GM18498 (cell line): ENCODE measurements around the gene PPP1R3F.
"Not testable (repeated sequence)": the region's sequence is repeated elsewhere in the genome, so short reads cannot be mapped to it uniquely, and the experiment has no call there.

ENCODE experiments used
- ATAC-seq: cut with Tn5 transposase; IDR thresholded peaks from one replicate; pipeline ENCODE4 v1.9.1; 2021; ENCODE audit warnings: mild to moderate bottlenecking, moderate library complexity; ENCODE audit not compliant: unreplicated experiment

PPP1R3F gene

DNA sequence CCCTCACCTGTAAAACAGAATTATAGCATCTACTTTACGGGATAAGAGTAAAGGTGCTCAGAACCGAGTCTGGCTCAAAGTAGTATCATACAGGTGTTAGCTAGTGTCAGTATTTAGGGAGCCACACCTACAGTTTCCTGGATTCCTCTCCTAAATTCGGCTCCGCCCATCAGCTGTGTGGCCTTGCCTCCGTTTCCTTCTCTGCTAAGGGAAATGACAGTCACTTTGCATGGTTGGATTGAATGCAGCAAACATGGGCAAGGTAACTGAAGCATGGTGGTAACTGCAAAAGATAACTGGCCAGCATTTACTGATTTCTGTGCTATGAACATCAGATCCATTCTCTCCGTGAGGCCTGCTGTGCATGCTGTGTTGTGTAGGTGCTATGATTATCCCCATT is 2.8 kb downstream of the PPP1R3F start:
- no peak for ATAC-seq

DNA sequence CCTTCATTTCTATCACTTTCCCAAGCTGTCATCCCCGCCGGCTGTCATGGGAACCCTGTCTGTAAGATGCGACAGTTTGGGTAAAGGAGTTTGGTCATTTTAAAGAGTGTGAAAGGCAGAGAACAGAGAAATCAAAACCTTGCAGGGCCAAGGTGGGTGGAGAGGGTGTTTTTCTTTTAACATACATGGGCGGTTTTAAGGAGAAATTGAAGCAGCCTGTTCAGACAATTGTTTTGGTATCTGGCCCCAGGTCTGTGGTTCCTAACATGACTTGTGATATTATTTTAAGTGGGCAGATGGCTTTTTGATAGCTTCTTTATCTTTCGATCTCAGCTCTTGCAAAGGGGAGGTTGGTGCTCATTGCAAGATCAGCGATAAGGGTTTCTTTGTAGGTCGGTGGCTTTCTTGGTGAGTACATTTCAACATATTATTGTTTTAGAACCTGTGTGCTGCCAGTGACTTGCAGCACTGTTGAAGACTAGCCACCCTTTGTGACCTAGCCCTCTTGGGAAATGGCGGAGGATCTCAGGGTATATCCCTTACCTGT is 3.7 kb downstream of the PPP1R3F start:
- no peak for ATAC-seq

DNA sequence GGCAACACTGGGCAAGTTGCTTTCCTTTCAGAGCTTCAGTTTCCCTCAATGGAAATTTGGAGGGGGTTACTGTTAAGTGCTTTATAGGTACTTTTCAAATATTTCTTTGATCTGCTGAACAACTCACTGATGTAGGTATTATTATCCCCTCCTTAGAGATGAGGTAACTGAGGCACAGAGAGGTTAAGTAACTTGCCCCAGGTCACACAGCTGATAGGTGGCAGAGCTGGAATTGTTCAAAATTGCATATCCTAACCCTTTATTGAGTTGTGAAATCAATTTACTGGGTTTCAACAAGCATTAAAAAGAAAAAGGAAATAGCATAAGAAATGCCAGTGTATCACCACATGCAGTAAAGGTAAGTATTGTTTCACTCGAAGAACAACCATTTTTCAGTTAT is 6.6 kb downstream of the PPP1R3F start:
- ATAC-seq: no peak

DNA sequence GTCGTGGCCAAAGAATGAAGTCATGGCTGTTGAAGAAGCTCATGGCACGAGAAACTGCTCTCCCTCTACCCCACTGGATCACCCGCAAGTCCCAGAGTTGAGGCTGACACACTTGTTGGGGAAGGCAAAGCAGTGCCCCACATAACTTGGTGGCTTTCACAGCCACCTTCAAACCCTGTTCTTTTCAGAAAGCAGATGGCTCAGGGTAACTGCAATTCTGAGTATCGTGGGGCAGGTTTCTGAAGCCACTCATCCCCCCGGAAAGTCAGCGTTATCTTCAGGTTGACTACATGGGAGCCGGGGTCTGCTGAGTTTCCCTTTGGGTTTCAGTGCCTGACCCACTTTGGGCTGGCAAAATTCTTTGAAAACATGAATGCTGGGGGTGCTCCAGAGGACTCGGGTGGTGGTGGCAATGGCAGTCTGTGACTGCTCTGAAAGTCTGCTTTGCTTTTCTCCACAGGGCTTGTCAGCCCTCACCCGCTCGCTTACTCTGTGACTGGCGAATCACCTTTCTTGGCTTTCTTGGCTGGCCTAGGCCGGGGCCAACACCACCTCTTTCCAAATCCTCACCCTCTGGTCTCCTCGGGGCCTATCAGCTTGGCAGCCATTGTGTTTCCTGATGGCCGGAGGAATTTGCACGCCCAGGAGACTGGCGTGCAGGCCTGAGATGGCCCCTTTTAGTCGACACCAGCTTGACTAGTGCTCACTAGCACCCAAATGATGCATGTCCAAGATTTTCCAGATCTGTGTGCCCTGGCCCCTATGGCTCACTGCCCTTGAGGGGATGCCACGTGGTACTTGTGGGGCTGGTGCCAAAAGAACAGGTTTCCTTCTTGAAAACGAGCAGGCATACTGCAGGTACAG is 7.3 kb downstream of the PPP1R3F start:
- ATAC-seq: no peak

DNA sequence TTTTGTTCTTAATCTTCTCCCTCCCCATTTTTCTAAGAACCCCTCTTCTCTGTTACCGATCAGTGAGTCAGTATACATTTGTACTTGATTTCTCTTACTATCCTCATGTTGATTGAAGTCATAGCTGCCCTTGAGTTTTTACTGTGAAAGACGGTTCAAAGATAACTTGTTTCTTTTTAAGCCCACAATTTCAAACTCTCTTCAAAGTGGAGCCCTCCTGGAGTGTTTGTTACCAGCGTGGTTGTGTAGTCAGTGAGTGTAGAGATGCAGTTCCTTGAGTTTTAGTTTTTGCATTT is 7.9 kb downstream of the PPP1R3F start:
- no peak for ATAC-seq

DNA sequence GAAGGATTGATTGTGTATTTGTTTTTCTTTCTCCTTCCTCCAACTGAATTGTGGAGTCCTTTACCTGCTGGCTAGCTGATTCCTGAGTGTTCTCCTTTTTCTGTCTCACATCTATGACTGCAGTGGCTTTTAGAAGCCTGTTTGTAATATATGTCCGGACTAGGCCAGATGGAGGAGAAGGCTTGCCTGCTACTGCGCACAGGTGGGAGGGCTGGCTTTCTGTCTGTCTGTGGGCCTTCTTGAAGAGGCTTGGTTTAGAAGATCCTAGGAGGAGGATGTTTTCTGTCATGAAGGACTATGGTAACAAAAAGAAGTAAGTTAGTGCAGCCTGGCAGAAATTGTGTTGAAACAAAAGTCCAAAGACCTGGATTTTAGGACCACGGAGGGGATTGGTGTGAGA is 8.5 kb downstream of the PPP1R3F start:
- ATAC-seq: no peak

DNA sequence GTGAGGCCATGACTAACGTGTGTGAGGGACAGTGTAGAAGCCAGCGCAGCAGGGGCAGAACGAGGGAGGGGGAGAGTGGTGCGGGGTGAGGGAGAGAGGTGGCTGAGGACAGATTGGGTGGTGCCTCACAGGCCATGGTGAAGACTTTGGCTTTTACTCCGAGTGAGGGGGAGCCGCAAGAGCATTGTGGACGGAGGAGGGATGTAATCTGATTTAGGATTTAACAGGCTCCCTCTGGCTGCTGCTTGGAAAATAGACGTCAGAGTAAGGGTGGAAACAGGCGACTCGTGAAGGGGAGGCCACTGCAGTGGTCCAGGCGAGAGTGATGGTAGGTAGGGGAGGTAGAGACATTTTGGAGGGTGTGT is 13.0 kb downstream of the PPP1R3F start:
- no peak for ATAC-seq

DNA sequence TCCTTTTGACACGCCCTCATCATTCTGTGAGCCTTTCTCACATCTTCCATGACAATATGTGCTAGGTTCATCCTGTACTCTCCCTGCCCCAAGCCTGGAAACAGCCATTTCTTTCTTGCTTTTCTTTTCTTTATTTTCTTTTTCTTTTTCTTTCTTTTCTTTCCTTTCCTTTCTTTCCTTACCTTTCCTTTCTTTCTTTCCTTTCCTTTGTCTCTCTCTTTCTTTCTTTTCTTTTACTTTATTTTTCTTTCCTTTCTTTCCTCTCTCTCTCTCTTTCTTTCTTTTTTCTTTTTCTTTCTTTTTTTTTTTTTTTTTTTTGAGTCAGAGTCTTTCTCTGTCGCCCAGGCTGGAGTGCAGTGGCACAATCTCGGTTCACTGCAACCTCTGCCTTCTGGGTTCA is 14.6 kb downstream of the PPP1R3F start:
- ATAC-seq: no peak

DNA sequence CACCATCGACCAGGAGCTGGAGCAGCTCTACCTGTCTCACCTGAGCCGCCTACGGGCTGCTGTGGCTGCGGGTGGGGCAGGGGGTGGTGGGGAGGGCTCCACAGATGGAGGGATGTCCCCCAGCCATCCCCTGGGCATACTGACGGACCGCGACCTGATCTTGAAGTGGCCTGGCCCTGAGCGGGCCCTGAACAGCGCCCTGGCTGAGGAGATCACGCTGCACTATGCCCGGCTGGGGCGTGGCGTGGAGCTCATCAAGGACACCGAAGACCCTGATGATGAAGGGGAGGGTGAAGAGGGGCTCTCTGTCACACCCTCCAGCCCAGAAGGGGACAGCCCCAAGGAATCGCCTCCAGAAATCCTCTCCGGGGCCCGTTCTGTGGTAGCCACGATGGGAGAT is 16.5 kb downstream of the PPP1R3F start:
- no peak for ATAC-seq

DNA sequence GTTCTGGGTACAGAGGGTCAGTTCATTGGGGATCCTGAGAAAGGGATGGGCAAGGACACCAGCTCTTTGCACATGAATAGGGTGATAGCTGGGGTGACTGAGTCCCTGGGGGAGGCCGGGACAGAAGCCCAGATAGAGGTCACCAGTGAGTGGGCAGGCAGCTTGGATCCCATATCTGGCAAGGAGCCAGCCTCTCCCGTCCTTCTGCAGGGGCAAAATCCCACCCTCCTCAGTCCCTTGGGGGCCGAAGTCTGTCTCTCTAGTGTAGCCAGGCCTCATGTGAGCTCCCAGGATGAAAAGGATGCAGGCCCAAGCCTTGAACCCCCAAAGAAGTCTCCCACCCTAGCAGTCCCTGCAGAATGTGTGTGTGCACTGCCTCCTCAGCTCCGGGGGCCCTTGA is 17.0 kb downstream of the PPP1R3F start:
- no peak for ATAC-seq

DNA sequence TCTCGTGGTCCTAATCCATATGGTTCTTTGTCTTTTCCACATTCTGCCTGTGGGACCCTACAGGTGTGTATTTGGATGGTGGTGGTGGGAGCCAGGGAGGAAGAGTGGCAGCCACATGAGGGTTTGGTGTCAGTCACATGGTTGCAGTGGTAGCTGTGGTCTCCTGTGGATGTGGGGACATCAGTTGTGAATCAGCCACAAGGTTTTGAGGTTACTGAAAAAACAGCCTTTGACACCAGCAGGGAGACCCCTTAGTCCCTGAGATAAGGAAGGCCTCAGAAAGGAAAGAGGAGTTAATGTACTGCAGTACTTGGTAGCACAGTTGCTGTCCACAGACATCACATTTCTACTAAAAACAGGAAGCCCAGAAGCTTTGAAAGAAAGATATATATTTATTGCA is 18.1 kb downstream of the PPP1R3F start:
- no peak for ATAC-seq

DNA sequence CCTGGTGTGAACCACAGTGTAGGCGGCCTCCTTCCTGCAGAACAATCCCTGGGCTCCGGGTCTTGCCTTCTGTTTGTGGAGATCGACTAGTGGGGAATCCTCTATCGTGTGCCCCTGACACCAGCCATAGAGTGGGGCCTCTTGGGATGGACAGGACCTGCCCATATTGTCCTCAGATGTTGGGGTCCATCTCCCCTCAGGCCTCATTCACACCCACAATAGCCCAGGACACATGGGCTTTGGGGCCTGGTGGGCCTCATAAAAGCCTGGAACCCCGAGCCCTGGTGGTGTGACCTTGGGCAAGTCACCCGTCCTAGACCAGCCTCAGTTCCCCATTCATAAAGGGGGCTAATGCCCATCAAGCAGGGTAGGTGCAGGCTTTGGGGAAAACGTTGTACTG is 20.6 kb downstream of the PPP1R3F start:
- ATAC-seq: no peak

DNA sequence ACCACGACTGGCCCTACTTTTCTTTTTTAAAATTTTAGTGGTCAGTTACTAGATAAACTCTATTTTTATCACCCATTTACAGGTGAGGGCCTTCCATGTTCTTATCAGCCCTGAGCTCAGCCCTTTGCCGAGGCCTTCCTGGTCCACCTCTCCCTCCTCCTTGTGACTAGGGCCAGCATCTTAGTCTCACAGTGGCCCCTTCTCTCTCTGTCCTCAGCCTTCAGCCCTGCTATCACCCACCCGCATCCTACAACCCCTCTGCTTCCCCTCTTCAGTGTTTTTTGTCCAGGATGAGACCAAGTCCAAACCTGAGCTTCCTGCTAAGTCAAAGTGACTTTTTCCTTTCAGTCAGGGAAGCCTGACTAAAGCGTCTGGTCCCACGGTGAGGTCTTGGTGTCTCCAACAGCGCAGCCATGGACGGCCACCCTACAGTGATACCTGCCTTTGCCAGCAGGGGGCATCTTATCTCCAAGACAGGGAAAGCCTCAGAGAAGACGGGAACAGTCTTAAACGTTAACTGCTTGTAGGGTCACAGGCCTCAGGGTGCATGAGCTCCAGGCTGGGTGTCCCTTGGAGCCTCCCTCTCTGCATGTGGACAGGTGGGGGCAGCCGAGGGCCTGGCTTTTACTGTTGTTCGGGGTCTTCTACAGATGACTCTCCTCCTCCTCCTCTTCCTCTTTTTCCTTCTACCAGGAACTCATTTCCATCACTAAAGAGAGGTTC is 22.2 kb downstream of the PPP1R3F start:
- peak; percentile 57 for ATAC-seq

DNA sequence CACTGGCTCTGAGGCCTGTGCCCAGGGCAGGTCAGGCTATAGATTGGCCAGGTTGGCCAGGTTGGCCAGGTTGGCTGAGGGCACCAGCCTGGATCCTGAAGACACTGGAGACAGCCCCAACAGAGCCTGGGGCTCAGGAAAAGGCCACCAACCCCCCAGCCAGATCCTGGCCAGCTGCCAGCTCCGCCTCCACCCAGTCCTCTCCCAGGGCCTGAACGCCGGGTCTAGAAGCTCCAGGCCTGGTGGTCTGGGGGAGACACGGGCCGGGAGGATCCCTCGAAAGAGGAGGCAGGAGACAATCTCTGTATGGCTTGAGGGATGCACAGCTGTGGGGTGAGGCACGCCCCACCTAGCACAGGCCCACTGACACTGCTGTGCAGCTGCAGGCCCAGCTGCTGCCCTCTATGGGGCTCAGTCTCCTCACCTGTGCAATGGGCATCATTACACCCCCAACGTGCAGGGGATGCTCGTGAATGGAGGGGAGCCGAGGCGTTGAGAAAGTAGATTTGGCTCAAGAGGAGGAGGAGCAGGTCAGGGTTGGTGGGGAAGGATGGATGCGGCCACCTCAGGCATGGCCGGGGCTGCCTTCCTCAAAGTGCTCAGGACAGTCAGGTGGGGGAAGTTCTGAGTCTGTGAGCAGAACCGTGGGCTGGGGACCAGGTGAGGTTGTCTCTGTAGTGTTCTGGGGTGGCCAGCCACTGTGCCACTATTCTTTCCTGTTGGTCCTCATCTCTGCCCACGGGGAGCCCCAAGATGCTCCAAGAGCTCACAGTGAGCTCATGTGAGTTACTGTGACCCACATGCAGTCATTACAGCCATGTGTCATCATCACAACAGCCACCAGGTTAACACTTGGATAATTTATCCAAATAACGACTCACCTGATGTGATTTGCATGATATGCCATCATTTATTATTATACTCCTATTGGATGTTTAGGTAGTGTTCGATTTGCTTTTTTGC is 23.1 kb downstream of the PPP1R3F start:
- ATAC-seq: no peak

DNA sequence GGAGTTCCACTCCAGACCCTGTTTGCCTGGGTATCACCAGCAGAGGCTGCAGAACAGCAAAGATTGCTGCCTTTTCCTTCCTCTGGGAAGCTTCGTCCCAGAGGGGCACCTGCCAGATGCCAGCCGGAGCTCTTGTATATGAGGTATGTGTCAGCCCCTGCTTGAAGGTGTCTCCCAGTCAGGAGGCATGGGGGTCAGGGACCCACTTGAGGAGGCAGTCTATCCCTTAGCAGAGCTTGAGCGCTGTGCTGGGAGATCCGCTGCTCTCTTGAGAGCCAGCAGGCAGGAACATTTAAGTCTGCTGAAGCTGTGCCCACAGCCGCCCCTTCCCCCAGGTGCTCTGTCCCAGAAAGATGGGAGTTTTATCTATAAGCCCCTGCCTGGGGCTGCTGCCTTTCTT is 29.7 kb downstream of the PPP1R3F start:
- not testable (repeated sequence) for ATAC-seq

DNA sequence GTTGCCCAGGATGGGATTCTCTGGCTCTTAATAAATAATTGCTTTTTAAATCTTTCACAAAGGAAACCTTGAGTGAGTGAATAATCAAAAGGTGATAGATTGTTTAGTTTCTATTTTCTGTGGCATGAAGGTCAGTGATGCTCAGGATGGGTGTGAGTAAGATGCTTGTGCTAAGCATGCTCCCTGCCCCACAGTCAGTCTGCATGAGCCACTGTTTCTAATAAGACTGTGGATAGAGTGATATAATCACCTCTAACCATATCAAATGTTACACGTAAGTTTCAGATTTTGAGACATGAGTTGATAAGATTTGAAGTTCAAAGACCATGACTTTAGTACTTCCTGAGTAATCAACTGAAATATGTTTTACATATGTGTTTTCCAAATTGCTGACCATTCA is 31.1 kb downstream of the PPP1R3F start:
- no peak for ATAC-seq

DNA sequence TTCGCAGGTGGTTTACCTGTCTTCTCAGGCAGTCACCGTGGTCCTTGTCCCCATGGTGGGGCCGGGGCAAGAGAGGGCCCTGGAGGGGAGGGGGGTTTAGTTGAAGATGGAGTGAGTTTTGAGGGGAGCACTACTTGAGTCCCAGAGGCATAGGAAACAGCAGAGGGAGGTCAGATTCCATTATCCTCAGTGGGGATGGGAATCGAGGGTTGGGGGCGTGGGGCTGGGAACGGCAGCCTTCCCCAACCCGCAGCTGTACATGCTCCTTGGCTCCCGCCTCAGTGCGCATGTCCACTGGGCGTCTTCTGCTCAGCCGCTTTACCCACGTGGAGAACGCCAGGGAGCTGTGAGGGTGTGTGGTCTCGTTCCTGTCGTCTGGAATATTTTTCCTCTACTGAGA is 33.8 kb downstream of the PPP1R3F start, which contains the start of gene GAGE10:
Gene GAGE10 (plus strand): TSS at position 301 of the 400 bp plus-strand sequence. CDS start 1,214 bp downstream, outside the sequence.
- no peak for ATAC-seq

DNA sequence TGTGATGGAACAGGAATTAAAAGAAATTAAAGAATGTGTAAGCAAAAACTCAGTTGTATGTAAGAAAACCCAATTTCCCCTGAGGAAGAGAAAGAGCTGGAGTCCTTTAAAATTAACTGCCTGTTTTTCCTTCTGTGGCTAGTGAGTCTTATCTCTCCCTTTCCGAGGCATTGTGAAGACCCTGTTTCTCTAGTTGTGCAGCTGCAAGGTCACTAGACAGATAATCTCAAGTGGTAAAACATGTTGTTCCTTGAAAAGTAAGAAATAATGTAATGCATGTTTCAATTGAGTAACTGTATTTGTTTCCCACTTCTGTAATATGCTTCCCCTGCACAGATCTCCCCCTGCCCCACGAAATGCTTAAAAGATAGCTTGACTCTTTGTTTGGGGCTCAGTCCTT is 38.2 kb downstream of the PPP1R3F start:
- not testable (repeated sequence) for ATAC-seq

DNA sequence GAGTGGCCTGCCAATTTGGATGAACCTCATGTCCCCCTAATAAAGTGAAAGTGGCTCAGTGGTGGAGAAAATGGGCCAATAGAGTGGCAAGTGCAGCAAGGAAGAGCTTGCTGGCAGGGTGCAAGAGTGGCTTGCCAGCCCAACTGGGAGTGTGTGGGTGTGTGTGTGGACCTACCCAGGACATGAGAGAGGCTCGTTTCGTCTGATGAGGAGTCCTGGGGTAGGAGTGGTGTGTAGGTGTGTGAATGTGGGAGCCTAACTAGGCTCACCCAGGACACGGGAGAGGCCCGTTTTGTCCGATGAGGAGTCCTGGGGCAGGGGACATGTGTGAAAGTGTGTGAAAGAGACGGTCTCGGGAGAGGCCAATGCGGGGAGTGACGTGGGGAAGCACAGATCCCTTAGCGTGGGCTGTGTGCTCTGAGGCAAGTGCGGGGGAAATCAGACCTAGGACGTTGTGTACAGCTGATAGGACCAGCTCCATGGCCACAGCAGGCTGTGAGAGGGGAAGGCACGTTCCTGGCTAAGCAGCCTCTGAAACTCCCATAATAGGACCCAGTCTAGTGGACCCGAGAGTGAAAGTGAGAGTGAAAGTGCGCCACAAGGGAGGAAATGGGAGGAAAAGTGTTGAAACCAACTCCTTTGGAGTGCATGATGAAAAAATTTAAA is 39.1 kb downstream of the PPP1R3F start:
- ATAC-seq: no peak

DNA sequence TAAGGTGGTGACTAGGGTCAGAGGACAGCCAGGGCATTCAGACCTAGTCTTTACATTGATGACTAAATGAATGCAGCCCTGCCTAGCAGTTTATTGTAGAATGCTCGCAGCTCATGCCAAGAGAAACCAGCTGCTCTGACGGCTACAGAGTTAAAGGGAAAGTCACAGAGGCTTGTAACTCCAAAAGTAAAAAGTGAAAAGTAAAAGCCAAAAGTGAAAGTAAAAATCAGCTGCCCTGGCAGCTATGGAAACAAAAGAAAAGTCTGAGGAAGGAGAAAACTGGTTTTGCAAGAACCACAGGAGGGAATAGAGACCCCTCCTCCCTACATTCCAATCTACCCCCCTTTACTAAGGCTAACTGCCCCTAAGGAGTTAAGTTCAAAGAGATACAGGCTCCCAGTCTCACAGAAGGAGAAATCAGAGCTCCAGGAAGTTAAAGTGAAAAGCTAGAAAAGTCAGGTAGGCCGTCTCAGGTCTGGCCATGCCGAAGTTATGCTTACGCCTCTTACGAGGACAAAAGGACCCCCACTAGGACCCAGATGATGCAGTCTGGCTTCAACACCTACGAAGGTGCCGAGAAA is 39.9 kb downstream of the PPP1R3F start:
- ATAC-seq: no peak
